Transverse colon (tissue), 3 donors: ENCODE measurements around the gene NAA25.

Experiments used
- EP300 ChIP-seq: sonication (generic); formaldehyde crosslinking; IDR thresholded peaks from one replicate; pipeline ENCODE4 v1.6.1; 2017; ENCODE audit warnings: antibody characterized with exemption, low read depth
- POLR2A ChIP-seq: fragments of 450-650 bp; IDR thresholded peaks from one replicate; pipeline ENCODE4 v1.6.1; 2016; ENCODE audit warnings: antibody characterized with exemption, mild to moderate bottlenecking, moderate library complexity
- TF ChIP-seq, protein P1 (sequence below), 5 experiments: fragments of 200-600 bp in 3 of 5; fragments of 450-650 bp in 2 of 5; sonication (generic) in 3 of 5; IDR thresholded peaks; 1 replicate in 2 of 5; 2 replicates in 3 of 5; pipeline ENCODE4 v1.5.1; 2016 to 2017; ENCODE audit warnings: antibody characterized with exemption in 5 of 5, inconsistent platforms in 3 of 5, mild to moderate bottlenecking in 2 of 5, moderate library complexity in 1 of 5

GRCh38 chr12:112017041-112017440 lies 91.5 kb downstream of the NAA25 start:
- TF ChIP-seq, protein P1, sequence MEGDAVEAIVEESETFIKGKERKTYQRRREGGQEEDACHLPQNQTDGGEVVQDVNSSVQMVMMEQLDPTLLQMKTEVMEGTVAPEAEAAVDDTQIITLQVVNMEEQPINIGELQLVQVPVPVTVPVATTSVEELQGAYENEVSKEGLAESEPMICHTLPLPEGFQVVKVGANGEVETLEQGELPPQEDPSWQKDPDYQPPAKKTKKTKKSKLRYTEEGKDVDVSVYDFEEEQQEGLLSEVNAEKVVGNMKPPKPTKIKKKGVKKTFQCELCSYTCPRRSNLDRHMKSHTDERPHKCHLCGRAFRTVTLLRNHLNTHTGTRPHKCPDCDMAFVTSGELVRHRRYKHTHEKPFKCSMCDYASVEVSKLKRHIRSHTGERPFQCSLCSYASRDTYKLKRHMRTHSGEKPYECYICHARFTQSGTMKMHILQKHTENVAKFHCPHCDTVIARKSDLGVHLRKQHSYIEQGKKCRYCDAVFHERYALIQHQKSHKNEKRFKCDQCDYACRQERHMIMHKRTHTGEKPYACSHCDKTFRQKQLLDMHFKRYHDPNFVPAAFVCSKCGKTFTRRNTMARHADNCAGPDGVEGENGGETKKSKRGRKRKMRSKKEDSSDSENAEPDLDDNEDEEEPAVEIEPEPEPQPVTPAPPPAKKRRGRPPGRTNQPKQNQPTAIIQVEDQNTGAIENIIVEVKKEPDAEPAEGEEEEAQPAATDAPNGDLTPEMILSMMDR (IDR thresholded peaks at IDR 0.05), result no peak
- TF ChIP-seq POLR2A (no peak), EP300 (no peak)
